ENCODE results near the gene IFNA1. TPM values are rescaled to one million over a fixed set of nuclear protein-coding genes. Genes with fewer than 3 reads are reported as not detected.
"Not testable (repeated sequence)": the region's sequence is repeated elsewhere in the genome, so short reads cannot be mapped to it uniquely, and the experiment has no call there.

Gene IFNA1
- not detected for polyA plus RNA-seq (ENCODE audit: insufficient read length)

- no peak for DNase-seq
These were observed at the start of gene IFNA1 for GRCh38 chr9:21440139-21440538. Gene IFNA1, plus strand, starts transcription at chr9:21440439. Its CDS starts 69 bp downstream, at chr9:21440508.

- no peak for DNase-seq
These were observed 48.0 kb upstream of the IFNA1 start for GRCh38 chr9:21392270-21392669.

GRCh38 chr9:21395778-21396717 lies 44.2 kb upstream of the IFNA1 start:
- DNase-seq = peak; percentile 26

- DNase-seq = no peak
These were observed 41.2 kb upstream of the IFNA1 start for GRCh38 chr9:21398955-21399489.

GRCh38 chr9:21399956-21400355 lies 40.3 kb upstream of the IFNA1 start:
- no peak for DNase-seq

GRCh38 chr9:21402386-21403251 lies 37.6 kb upstream of the IFNA1 start:
- peak; percentile 23 for DNase-seq

- DNase-seq = no peak
These were observed 36.1 kb upstream of the IFNA1 start for GRCh38 chr9:21404146-21404545.

GRCh38 chr9:21408817-21409216 lies 31.4 kb upstream of the IFNA1 start, which contains the start of gene IFNA8:
Gene IFNA8, plus strand, starts transcription at chr9:21409117. Its CDS starts 60 bp downstream, at chr9:21409177.
- DNase-seq = no peak

GRCh38 chr9:21412107-21412506 lies 28.1 kb upstream of the IFNA1 start:
- no peak for DNase-seq

- no peak for DNase-seq
These were observed 27.1 kb upstream of the IFNA1 start for GRCh38 chr9:21413151-21413550.

- DNase-seq = no peak
These were observed 26.6 kb upstream of the IFNA1 start for GRCh38 chr9:21413624-21414023.

GRCh38 chr9:21414220-21414940 lies 25.9 kb upstream of the IFNA1 start:
- no peak for DNase-seq

GRCh38 chr9:21415493-21416267 lies 24.6 kb upstream of the IFNA1 start:
- DNase-seq = no peak

GRCh38 chr9:21428235-21428634 lies 12.0 kb upstream of the IFNA1 start:
- no peak for DNase-seq

GRCh38 chr9:21429191-21429590 lies 11.0 kb upstream of the IFNA1 start:
- no peak for DNase-seq

GRCh38 chr9:21432672-21433425 lies 7.4 kb upstream of the IFNA1 start:
- no peak for DNase-seq

GRCh38 chr9:21434202-21435014 lies 5.8 kb upstream of the IFNA1 start:
- peak; percentile 22 for DNase-seq

- not testable (repeated sequence) for DNase-seq
These were observed 5.2 kb upstream of the IFNA1 start for GRCh38 chr9:21435015-21435383.

GRCh38 chr9:21443849-21444625 lies 3.8 kb downstream of the IFNA1 start:
- DNase-seq = no peak
